ENCODE results near the gene HMGB2. TPM values are rescaled to one million over a fixed set of nuclear protein-coding genes. Genes with fewer than 3 reads are reported as not detected.

The HMGB2 gene
- total RNA-seq = 54.1 TPM

DNA sequence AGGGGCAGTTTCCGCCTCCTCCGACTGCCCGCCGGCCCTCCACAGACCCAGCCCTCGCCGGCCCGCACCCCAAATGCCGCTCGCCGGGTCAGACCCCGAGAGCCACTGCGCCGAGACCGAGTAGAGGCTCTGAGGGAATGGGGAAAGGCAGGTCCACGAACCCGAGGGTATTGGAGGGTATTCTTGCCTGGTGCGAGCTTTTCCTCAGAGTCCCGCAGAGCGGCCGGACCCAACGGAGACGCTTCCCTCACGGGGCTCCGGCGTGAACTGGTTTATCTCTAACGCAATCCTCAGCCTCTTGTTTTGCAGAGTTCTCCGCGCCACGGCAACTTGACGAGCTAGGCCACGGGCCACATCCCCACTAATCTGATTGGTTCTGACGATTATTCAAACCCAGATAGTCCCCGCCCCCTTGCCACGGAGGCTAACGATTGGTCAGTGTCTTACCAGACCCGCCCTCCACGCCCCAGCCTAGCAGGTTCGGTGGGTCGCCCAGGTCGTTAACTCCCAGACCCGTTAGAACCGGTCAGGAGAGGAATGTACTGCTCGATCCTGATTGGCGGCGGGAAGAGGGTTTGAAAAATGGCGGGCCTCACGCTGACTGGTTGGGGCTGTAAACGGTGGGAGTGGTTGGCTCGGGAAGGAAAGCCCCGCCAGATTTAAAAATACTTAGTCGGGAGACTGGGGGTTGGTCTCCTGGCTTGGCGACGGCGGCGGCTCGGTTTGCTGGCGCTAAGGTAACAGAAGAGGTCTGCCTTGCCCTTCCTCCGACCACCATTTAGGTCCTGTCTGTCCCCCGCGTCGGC is at the start of gene HMGB2:
Gene HMGB2 (minus strand): TSS at position 274 of the 806 bp plus-strand sequence. CDS start 709 bp downstream, outside the sequence.
- peak; percentile 99 for ATAC-seq
- DNase-seq (ENCODE audit: low spot score) = peak; percentile 100
- intact Hi-C loops (cut with DNase I) = no loop called here

DNA sequence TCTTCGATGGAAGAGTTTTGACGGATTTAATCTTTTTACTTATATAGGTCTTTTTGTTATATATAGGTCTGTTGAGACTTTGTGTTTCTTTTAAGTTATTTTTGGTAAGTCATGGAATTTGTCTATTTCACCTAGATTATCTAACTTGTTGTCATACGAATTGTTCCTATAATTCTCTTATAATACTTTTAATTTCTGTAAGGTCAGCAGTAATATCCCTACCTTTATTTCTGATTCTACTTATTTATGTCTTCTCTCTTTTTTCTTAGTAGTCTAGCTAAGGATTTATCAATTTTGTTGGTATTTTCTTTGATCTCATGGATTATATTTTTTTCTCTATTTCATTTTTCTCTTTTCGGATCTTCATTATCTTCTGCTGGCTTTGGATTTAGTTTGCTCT is 48.2 kb upstream of the HMGB2 start:
- intact Hi-C loops (cut with DNase I) = no loop called here
- no peak for DNase-seq (ENCODE audit: low spot score)
- ATAC-seq = no peak

DNA sequence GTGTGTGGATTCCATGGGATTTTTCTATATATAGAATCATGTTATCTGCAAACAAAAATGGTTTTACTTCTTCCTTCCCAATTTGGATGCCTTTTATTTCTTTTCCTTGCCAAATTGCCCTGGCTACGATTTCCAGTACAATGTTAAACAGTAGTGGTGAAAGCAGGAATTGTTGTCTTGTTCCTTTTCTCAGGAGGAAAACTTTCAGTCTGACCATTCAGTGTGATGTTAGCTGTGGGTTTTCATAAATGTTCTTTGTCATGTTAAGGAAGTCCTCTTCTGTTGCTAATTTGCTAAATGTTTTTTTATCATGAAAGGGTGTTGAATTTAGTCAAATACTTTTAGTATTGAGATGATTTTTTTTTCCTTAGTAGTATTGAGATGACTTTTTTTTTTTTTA is 47.5 kb upstream of the HMGB2 start:
- intact Hi-C loops (cut with DNase I) = no loop called here
- ATAC-seq (no peak), DNase-seq (ENCODE audit: low spot score) (no peak)

- DNase-seq (ENCODE audit: low spot score) (no peak), ATAC-seq (no peak)
- intact Hi-C loops (cut with DNase I) = no loop called here
These were observed 46.8 kb upstream of the HMGB2 start for GRCh38 chr4:173380987-173381386.

DNA sequence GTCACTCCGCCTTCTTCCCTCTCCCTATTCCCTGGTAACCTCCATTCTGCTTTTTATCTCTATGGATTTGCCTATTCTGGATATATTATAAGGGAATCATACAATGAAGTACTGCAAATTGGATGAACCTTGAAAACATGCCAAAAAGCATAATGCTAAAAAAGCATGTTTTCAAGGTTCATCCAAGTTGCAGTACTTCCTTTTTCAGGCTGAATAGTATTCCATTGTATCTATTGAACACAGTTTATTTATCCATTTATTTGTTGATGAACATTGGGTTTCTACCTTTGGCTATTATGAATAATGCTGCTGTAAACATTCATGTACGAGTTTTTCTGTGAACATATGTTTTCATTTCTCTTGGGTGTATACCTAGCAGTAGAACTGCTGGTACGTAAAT is 45.8 kb upstream of the HMGB2 start:
- no peak for ATAC-seq
- no peak for DNase-seq (ENCODE audit: low spot score)
- intact Hi-C loops (cut with DNase I) = no loop called here

GRCh38 chr4:173374588-173374987 is 40.4 kb upstream of the HMGB2 start:
- intact Hi-C loops (cut with DNase I) = no loop called here
- DNase-seq (ENCODE audit: low spot score) (no peak), ATAC-seq (no peak)

DNA sequence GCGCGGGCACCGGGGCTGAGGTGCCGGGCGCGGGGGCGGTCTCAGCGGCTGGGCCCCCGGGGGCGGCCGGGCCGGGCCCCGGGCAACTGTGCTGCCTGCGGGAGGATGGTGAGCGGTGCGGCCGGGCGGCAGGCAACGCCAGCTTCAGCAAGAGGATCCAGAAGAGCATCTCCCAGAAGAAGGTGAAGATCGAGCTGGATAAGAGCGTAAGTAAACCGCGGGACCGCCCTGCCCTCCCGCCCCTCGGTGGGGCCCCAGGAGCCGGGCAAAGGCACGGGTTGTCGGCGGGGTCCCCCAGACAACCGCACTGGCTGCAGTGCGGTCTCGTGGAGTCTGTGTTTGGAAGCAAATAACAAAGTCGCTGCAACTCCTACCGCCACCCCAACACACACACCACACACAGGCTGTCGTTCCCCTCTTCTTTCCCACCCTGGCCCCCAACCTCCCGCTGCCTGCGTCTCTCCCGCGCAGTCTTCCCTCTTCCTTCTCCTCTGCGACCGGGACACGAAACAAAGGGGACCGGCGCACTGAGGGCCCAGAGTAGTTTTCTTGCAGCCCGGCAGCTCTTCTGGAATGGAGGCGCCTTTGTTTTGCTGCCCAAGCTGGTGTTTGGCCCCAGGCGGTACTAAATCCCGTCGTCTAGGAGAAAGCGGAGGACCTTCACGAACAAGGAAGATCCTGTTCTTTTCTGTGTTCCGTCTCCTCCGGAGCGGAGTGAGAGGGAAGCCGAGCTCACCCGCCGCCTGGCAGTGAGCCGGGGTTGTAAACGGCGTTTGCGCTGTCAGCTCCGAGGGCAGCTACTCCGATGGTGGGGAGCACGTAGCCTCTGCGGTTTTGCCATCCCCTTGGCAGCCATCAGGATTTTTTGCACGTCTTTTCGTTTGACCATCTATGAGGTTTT is 37.4 kb upstream of the HMGB2 start:
- ATAC-seq = peak; percentile 31
- DNase-seq (ENCODE audit: low spot score) = peak; percentile 85
- intact Hi-C loops (cut with DNase I) = no loop called here

- intact Hi-C loops (cut with DNase I) = no loop called here
- ATAC-seq (peak; percentile 97), DNase-seq (ENCODE audit: low spot score) (peak; percentile 99)
These were observed 36.5 kb upstream of the HMGB2 start, which contains the start of gene SAP30 for GRCh38 chr4:173370477-173371291. SAP30 (plus strand) TSS chr4:173370954; CDS start chr4:173371183, 229 bp downstream.

GRCh38 chr4:173370130-173370476 is 35.9 kb upstream of the HMGB2 start:
- peak; percentile 82 for DNase-seq (ENCODE audit: low spot score)
- ATAC-seq = peak; percentile 23
- intact Hi-C loops (cut with DNase I) = no loop called here

GRCh38 chr4:173367946-173368345 is 33.8 kb upstream of the HMGB2 start:
- intact Hi-C loops (cut with DNase I) = no loop called here
- ATAC-seq = no peak
- DNase-seq (ENCODE audit: low spot score) = no peak

DNA sequence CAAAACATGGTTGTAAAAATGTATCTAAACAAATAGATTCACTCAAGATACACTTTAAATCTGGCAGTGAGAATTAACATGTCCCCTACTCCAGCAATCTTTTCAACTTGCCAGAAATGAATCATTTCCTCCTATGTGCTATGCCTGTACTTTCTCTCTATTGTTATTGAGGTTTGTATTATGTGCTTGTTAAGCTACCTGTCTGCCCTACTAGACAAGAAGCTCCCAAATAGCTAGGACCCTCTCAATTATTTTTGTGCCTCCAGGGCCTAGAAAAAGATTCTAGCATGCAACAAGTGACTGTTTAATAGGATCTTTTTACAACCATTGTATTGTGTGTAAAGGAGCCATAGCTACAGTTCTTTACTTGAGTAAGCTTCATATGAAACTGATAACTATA is 33.1 kb upstream of the HMGB2 start:
- ATAC-seq (no peak), DNase-seq (ENCODE audit: low spot score) (no peak)
- intact Hi-C loops (cut with DNase I) = no loop called here

DNA sequence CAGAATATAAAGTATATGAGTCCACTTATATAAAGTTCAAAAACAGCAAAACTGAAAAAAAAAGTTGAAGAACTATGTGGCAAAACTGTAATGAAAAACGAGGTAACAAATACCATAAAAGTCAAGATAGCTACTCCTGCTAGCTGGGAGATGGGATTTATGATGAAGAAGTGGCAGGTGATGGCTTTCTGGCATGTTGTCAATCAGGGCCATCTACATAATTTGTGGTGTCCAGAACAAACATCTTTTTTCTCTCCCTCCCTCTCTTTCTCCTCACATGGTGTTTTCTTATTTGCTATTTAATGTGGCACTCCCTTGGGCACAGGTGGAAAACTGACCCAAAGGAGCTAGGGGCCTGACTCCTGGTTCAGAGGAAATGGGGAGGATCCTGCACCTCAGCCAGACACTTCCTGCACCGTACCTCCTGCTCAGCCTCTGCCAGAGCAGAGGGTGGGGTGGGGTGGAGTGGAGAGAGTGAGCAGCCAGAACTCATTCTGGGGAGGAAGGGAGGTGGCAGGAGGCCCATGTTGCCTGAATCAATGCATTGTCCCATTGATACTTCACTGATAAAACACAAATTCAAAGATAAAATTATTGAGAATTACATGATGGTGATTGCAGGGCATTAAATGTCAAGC is 31.3 kb upstream of the HMGB2 start:
- intact Hi-C loops (cut with DNase I) = no loop called here
- no peak for DNase-seq (ENCODE audit: low spot score)
- ATAC-seq = no peak

GRCh38 chr4:173362666-173363065 is 28.5 kb upstream of the HMGB2 start:
- ATAC-seq = no peak
- intact Hi-C loops (cut with DNase I) = no loop called here
- no peak for DNase-seq (ENCODE audit: low spot score)

GRCh38 chr4:173360587-173361221 is 26.5 kb upstream of the HMGB2 start:
- intact Hi-C loops (cut with DNase I) = no loop called here
- ATAC-seq (no peak), DNase-seq (ENCODE audit: low spot score) (no peak)

GRCh38 chr4:173357939-173358338 is 23.8 kb upstream of the HMGB2 start:
- intact Hi-C loops (cut with DNase I) = no loop called here
- ATAC-seq (no peak), DNase-seq (ENCODE audit: low spot score) (no peak)

GRCh38 chr4:173347467-173347866 is 13.3 kb upstream of the HMGB2 start:
- intact Hi-C loops (cut with DNase I) = no loop called here
- no peak for DNase-seq (ENCODE audit: low spot score)
- no peak for ATAC-seq

GRCh38 chr4:173346074-173346473 is 11.9 kb upstream of the HMGB2 start:
- ATAC-seq (no peak), DNase-seq (ENCODE audit: low spot score) (no peak)
- intact Hi-C loops (cut with DNase I) = no loop called here

GRCh38 chr4:173345648-173346047 is 11.5 kb upstream of the HMGB2 start:
- intact Hi-C loops (cut with DNase I) = no loop called here
- DNase-seq (ENCODE audit: low spot score) = no peak
- ATAC-seq = no peak

Data from sciatic nerve (tissue), 2 donors.